H1 (cell line): ENCODE results near the gene PTPRF.

Experiments used
- CEBPB ChIP-seq: IDR thresholded peaks from 2 replicates; pipeline ENCODE4 v1.6.1; 2012; ENCODE audit warnings: low read depth, low read length
- CREB1 ChIP-seq: IDR thresholded peaks from 2 replicates; pipeline ENCODE4 v1.6.1; 2012; ENCODE audit warnings: inconsistent platforms
- EZH2 ChIP-seq: fragments of 200-600 bp; sonication (generic); IDR thresholded peaks from 2 replicates; pipeline ENCODE4 v1.7.1; 2012; ENCODE audit warnings: low read depth, mild to moderate bottlenecking, moderate library complexity, low read length, inconsistent platforms; ENCODE audit not compliant: severe bottlenecking
- HDAC6 ChIP-seq: IDR thresholded peaks from one replicate; pipeline ENCODE4 v1.7.1; 2012; ENCODE audit warnings: low read depth, mild to moderate bottlenecking, inconsistent platforms, low read length, moderate library complexity
- POLR2A ChIP-seq, 2 experiments: IDR thresholded peaks; 1 replicate in 1 of 2; 2 replicates in 1 of 2; pipeline ENCODE4 v1.6.1; 2011; ENCODE audit warnings: low read depth in 2 of 2, low read length in 2 of 2, mild to moderate bottlenecking in 2 of 2; ENCODE audit errors: control extremely low read depth in 1 of 2
- RAD21 ChIP-seq, 2 experiments: IDR thresholded peaks in 1 of 2; conservative IDR thresholded peaks in 1 of 2; 2 replicates each; pipeline ENCODE4 v1.6.1; 2011; ENCODE audit warnings: low read depth in 2 of 2, low read length in 2 of 2, improper control_type of control experiment in 1 of 2, inconsistent platforms in 1 of 2, mild to moderate bottlenecking in 1 of 2, moderate library complexity in 1 of 2
- TAF1 ChIP-seq: IDR thresholded peaks from 2 replicates; pipeline ENCODE4 v1.6.1; 2011; ENCODE audit warnings: mild to moderate bottlenecking, low read depth, low read length
- TF ChIP-seq, protein P1 (sequence below), 3 experiments: IDR thresholded peaks; 1 replicate in 2 of 3; 2 replicates in 1 of 3; pipeline versions ENCODE4 v1.5.1 to v1.6.1; 2011; ENCODE audit warnings: low read length in 3 of 3, mild to moderate bottlenecking in 3 of 3, inconsistent platforms in 2 of 3, low read depth in 1 of 3, moderate library complexity in 1 of 3; ENCODE audit not compliant: insufficient read depth in 1 of 3; ENCODE audit errors: control extremely low read depth in 1 of 3

DNA sequence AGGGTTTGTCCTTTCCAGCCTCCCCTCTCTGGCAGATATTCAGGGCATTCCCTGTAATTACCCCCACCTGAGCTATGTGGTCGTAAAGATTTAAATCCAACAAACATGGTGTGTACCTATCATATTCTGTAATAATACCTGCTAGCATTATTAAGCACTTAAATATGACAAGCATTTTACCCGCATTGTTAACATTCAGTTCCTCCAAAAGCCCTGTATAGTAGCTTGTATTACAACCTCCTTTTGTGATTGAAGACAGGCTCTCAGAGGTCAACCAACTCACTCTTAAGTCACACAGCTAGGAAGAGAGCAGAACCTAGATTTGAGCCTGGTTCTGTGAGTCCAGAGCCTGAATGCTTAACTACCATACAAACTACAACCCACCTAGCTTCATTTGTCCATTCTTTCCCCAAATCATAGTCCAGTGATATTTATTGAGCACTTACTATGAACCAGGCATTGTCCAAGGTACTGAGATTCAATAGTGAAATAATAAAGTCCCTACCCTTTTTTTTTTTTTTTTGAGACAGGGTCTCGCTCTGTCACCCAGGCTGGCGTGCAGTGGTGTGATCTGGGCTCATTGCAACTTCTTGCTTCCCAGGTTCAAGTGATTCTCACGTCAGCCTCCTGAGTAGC is 105.4 kb downstream of the PTPRF start:
- no peak for TF ChIP-seq HDAC6
- no peak for TF ChIP-seq EZH2
- TF ChIP-seq RAD21 (IDR thresholded peaks at IDR 0.05 in 1 of 2, conservative IDR thresholded peaks at IDR 0.05 in 1 of 2; ENCODE audit: low read depth in 2 of 2, low read length in 2 of 2), result no peak
- no peak for TF ChIP-seq POLR2A (IDR thresholded peaks at IDR 0.05; ENCODE audit: control extremely low read depth in 1 of 2, low read depth in 2 of 2, low read length in 2 of 2)
- TF ChIP-seq, protein P1, sequence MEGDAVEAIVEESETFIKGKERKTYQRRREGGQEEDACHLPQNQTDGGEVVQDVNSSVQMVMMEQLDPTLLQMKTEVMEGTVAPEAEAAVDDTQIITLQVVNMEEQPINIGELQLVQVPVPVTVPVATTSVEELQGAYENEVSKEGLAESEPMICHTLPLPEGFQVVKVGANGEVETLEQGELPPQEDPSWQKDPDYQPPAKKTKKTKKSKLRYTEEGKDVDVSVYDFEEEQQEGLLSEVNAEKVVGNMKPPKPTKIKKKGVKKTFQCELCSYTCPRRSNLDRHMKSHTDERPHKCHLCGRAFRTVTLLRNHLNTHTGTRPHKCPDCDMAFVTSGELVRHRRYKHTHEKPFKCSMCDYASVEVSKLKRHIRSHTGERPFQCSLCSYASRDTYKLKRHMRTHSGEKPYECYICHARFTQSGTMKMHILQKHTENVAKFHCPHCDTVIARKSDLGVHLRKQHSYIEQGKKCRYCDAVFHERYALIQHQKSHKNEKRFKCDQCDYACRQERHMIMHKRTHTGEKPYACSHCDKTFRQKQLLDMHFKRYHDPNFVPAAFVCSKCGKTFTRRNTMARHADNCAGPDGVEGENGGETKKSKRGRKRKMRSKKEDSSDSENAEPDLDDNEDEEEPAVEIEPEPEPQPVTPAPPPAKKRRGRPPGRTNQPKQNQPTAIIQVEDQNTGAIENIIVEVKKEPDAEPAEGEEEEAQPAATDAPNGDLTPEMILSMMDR (IDR thresholded peaks at IDR 0.05; ENCODE audit: control extremely low read depth in 1 of 3, insufficient read depth in 1 of 3, low read depth in 1 of 3, low read length in 3 of 3), result no peak
- TF ChIP-seq TAF1, result no peak
- no peak for TF ChIP-seq CEBPB
- no peak for TF ChIP-seq CREB1
